ENCODE results near the gene GATD1.

GATD1 gene

GRCh38 chr11:777288-778255 is at the start of gene GATD1:
Gene GATD1, minus strand, starts transcription at chr11:777487. Its CDS starts 25 bp downstream, at chr11:777462.
- peak; percentile 82 to 91 for DNase-seq (ENCODE audit: low read depth in 2 of 2)

- no peak for DNase-seq (ENCODE audit: low read depth in 2 of 2)
These were observed 49.5 kb upstream of the GATD1 start for GRCh38 chr11:826836-827145.

- no peak for DNase-seq (ENCODE audit: low read depth in 2 of 2)
These were observed 48.9 kb upstream of the GATD1 start for GRCh38 chr11:826227-826621.

- no peak for DNase-seq (ENCODE audit: low read depth in 2 of 2)
These were observed 48.3 kb upstream of the GATD1 start for GRCh38 chr11:825366-826226.

GRCh38 chr11:824942-825341 is 47.7 kb upstream of the GATD1 start:
- DNase-seq (ENCODE audit: low read depth in 2 of 2): no peak

GRCh38 chr11:824292-824880 is 47.1 kb upstream of the GATD1 start:
- DNase-seq (ENCODE audit: low read depth in 2 of 2): no peak

GRCh38 chr11:823441-824291 is 46.4 kb upstream of the GATD1 start:
- DNase-seq (ENCODE audit: low read depth in 2 of 2): no peak

- no peak for DNase-seq (ENCODE audit: low read depth in 2 of 2)
These were observed 44.5 kb upstream of the GATD1 start for GRCh38 chr11:821512-822371.

GRCh38 chr11:820655-821511 is 43.6 kb upstream of the GATD1 start:
- DNase-seq (ENCODE audit: low read depth in 2 of 2): no peak

- DNase-seq (ENCODE audit: low read depth in 2 of 2): peak; percentile 86 to 91
These were observed 42.8 kb upstream of the GATD1 start for GRCh38 chr11:819943-820649.

GRCh38 chr11:819129-819931 is 42.0 kb upstream of the GATD1 start:
- DNase-seq (ENCODE audit: low read depth in 2 of 2): peak; percentile 83 to 93

- no peak for DNase-seq (ENCODE audit: low read depth in 2 of 2)
These were observed 41.3 kb upstream of the GATD1 start, which contains the start of gene PNPLA2 for GRCh38 chr11:818396-819128. Gene PNPLA2, plus strand, starts transcription at chr11:818914. Its CDS starts 805 bp downstream, at chr11:819719.

GRCh38 chr11:816433-816779 is 39.1 kb upstream of the GATD1 start:
- no peak for DNase-seq (ENCODE audit: low read depth in 2 of 2)

GRCh38 chr11:815675-816432 is 38.6 kb upstream of the GATD1 start:
- DNase-seq (ENCODE audit: low read depth in 2 of 2): no peak

- DNase-seq (ENCODE audit: low read depth in 2 of 2): no peak
These were observed 36.3 kb upstream of the GATD1 start for GRCh38 chr11:813456-814096.

- no peak for DNase-seq (ENCODE audit: low read depth in 2 of 2)
These were observed 35.8 kb upstream of the GATD1 start for GRCh38 chr11:813072-813455.

Data from stimulated activated CD8-positive, alpha-beta memory T cell treated with anti-CD3 and anti-CD28 coated beads, Interleukin-7, amount 100 ng/mL, for 4 hours (primary cell).